T-helper 1 cell treated with Interleukin-12 subunit alpha and Interleukin-12 subunit beta and Interleukin-4 antibody, amounts not matched to agents 30 μg/mL and 1 μg/mL, for 36 hours (primary cell): Measurements from ENCODE around the gene RASSF1.
"Not testable (repeated sequence)": the region's sequence is repeated elsewhere in the genome, so short reads cannot be mapped to it uniquely, and the experiment has no call there.

ENCODE experiments used
- H3K27ac Mint-ChIP-seq: one replicate; pipeline ENCODE4 v1.8.0; 2021; ENCODE audit warnings: mild to moderate bottlenecking, mixed read lengths
- H3K27me3 Mint-ChIP-seq: one replicate; pipeline ENCODE4 v1.8.0; 2021; ENCODE audit warnings: low read depth, mixed read lengths
- H3K36me3 Mint-ChIP-seq: one replicate; pipeline ENCODE4 v1.8.0; 2021; ENCODE audit warnings: low read depth, mixed read lengths
- H3K4me1 Mint-ChIP-seq: one replicate; pipeline ENCODE4 v1.8.0; 2021; ENCODE audit warnings: low read depth, mixed read lengths
- H3K4me3 Mint-ChIP-seq: one replicate; pipeline ENCODE4 v1.8.0; 2021; ENCODE audit warnings: mild to moderate bottlenecking, moderate library complexity, mixed read lengths
- H3K9me3 Mint-ChIP-seq: one replicate; pipeline ENCODE4 v1.8.0; 2021; ENCODE audit warnings: mixed read lengths

Gene RASSF1

GRCh38 chr3:50319181-50319893, 21.3 kb downstream of the RASSF1 start:
- no peaks in the 10 kb centered on the region for H3K9me3 Mint-ChIP-seq
- H3K27me3 Mint-ChIP-seq: no peaks in the 10 kb centered on the region
- H3K4me3 Mint-ChIP-seq: no peak overlapping the region
- H3K27ac Mint-ChIP-seq: no peak overlapping the region
- peaks cover 5% of the 10 kb centered on the region for H3K36me3 Mint-ChIP-seq
- peaks cover 32% of the 10 kb centered on the region for H3K4me1 Mint-ChIP-seq

GRCh38 chr3:50318615-50319014, 22.0 kb downstream of the RASSF1 start:
- Mint-ChIP-seq H3K4me1 (peaks cover 32% of the 10 kb centered on the region), H3K36me3 (peaks cover 7% of the 10 kb centered on the region), H3K4me3 (peak overlapping the region; percentile 31), H3K27ac (no peak overlapping the region), H3K9me3 (no peaks in the 10 kb centered on the region), H3K27me3 (no peaks in the 10 kb centered on the region)

- Mint-ChIP-seq H3K4me3 (no peak overlapping the region), H3K27me3 (no peaks in the 10 kb centered on the region), H3K9me3 (no peaks in the 10 kb centered on the region), H3K36me3 (peaks cover 7% of the 10 kb centered on the region), H3K27ac (no peak overlapping the region), H3K4me1 (peaks cover 31% of the 10 kb centered on the region)
Measured at GRCh38 chr3:50318163-50318562, 22.5 kb downstream of the RASSF1 start.

GRCh38 chr3:50317300-50317699, 23.3 kb downstream of the RASSF1 start:
- Mint-ChIP-seq H3K9me3 (no peaks in the 10 kb centered on the region), H3K4me3 (no peak overlapping the region), H3K27ac (no peak overlapping the region), H3K36me3 (peaks cover 7% of the 10 kb centered on the region), H3K27me3 (no peaks in the 10 kb centered on the region), H3K4me1 (peaks cover 31% of the 10 kb centered on the region)

- peak overlapping the region; percentile 10 for H3K4me3 Mint-ChIP-seq
- peaks cover 7% of the 10 kb centered on the region for H3K36me3 Mint-ChIP-seq
- no peaks in the 10 kb centered on the region for H3K27me3 Mint-ChIP-seq
- H3K27ac Mint-ChIP-seq: peak overlapping the region; percentile 71
- H3K4me1 Mint-ChIP-seq: peaks cover 31% of the 10 kb centered on the region
- H3K9me3 Mint-ChIP-seq: no peaks in the 10 kb centered on the region
Measured at GRCh38 chr3:50316657-50317242, 23.9 kb downstream of the RASSF1 start.

- Mint-ChIP-seq H3K27me3 (no peaks in the 10 kb centered on the region), H3K27ac (peak overlapping the region; percentile 41), H3K4me3 (no peak overlapping the region), H3K9me3 (no peaks in the 10 kb centered on the region), H3K36me3 (peaks cover 7% of the 10 kb centered on the region), H3K4me1 (peaks cover 24% of the 10 kb centered on the region)
Measured at GRCh38 chr3:50314816-50315215, 25.8 kb downstream of the RASSF1 start.

- no peaks in the 10 kb centered on the region for H3K27me3 Mint-ChIP-seq
- peaks cover 7% of the 10 kb centered on the region for H3K36me3 Mint-ChIP-seq
- no peak overlapping the region for H3K27ac Mint-ChIP-seq
- H3K9me3 Mint-ChIP-seq: no peaks in the 10 kb centered on the region
- H3K4me3 Mint-ChIP-seq: no peak overlapping the region
- peaks cover 21% of the 10 kb centered on the region for H3K4me1 Mint-ChIP-seq
Measured at GRCh38 chr3:50314342-50314741, 26.3 kb downstream of the RASSF1 start.

- peaks cover 13% of the 10 kb centered on the region for H3K4me1 Mint-ChIP-seq
- not testable (repeated sequence) for H3K4me3 Mint-ChIP-seq
Measured at GRCh38 chr3:50312041-50312440, 28.6 kb downstream of the RASSF1 start.

GRCh38 chr3:50304601-50305000, 36.0 kb downstream of the RASSF1 start:
- no peak overlapping the region for H3K4me3 Mint-ChIP-seq

More at GRCh38 chr3:50312041-50312440, 28.6 kb downstream of the RASSF1 start:
- not testable (repeated sequence) for H3K9me3 Mint-ChIP-seq, H3K27me3 Mint-ChIP-seq, H3K36me3 Mint-ChIP-seq, H3K27ac Mint-ChIP-seq

GRCh38 chr3:50303013-50303815, 37.4 kb downstream of the RASSF1 start, which contains the start of gene HYAL1:
HYAL1 (minus strand) TSS chr3:50303574; CDS start chr3:50302956, 618 bp downstream.
- Mint-ChIP-seq H3K4me1 (peaks cover 10% of the 10 kb centered on the region), H3K27ac (no peak within 1 kb of the TSS), H3K27me3 (no peaks in the 10 kb centered on the region), H3K4me3 (no peak within 1 kb of the TSS), H3K36me3 (peaks cover under 1% of the 10 kb centered on the region), H3K9me3 (no peaks in the 10 kb centered on the region)

More at GRCh38 chr3:50304601-50305000, 36.0 kb downstream of the RASSF1 start:
- H3K36me3 Mint-ChIP-seq: no peaks in the 10 kb centered on the region
- no peaks in the 10 kb centered on the region for H3K27me3 Mint-ChIP-seq
- no peak overlapping the region for H3K27ac Mint-ChIP-seq
- peaks cover 9% of the 10 kb centered on the region for H3K4me1 Mint-ChIP-seq
- no peaks in the 10 kb centered on the region for H3K9me3 Mint-ChIP-seq

- Mint-ChIP-seq H3K27ac (no peak overlapping the region), H3K27me3 (no peaks in the 10 kb centered on the region), H3K4me3 (no peak overlapping the region), H3K9me3 (no peaks in the 10 kb centered on the region), H3K36me3 (peaks cover 3% of the 10 kb centered on the region), H3K4me1 (peaks cover 18% of the 10 kb centered on the region)
Measured at GRCh38 chr3:50302095-50303012, 38.3 kb downstream of the RASSF1 start.

GRCh38 chr3:50300681-50301254, 39.9 kb downstream of the RASSF1 start:
- Mint-ChIP-seq H3K27me3 (no peaks in the 10 kb centered on the region), H3K9me3 (no peaks in the 10 kb centered on the region), H3K27ac (peak overlapping the region; percentile 95), H3K36me3 (peaks cover 3% of the 10 kb centered on the region), H3K4me1 (peaks cover 24% of the 10 kb centered on the region), H3K4me3 (peak overlapping the region; percentile 96)

- Mint-ChIP-seq H3K27me3 (no peaks in the 10 kb centered on the region), H3K9me3 (no peaks in the 10 kb centered on the region), H3K4me1 (peaks cover 24% of the 10 kb centered on the region), H3K4me3 (peak overlapping the region; percentile 96), H3K27ac (peak overlapping the region; percentile 95), H3K36me3 (peaks cover 3% of the 10 kb centered on the region)
Measured at GRCh38 chr3:50299929-50300680, 40.5 kb downstream of the RASSF1 start.
